Uterus (tissue), 4 donors: ENCODE results near the gene NSD2. TPM values are rescaled to one million over a fixed set of nuclear protein-coding genes. Genes with fewer than 3 reads are reported as not detected.

ENCODE experiments used
- DNase-seq, 2 donors: peaks; one replicate each; pipeline ENCODE4 v3.0.0-alpha.2; 2019 to 2020
- H3K27ac ChIP-seq, 2 donors: fragments of 200-600 bp; sonication (generic); 1 replicate in 1 of 2; 2 replicates in 1 of 2; pipeline ENCODE4 v1.5.1; 2016 to 2018
- H3K27me3 ChIP-seq, 2 donors: fragments of 200-600 bp; sonication (generic); one replicate each; pipeline ENCODE4 v1.5.1; 2018 to 2019; ENCODE audit warnings: control low read depth in 1 of 2
- H3K36me3 ChIP-seq, 2 donors: fragments of 200-600 bp; sonication (generic); one replicate each; pipeline ENCODE4 v1.5.1; 2019; ENCODE audit warnings: control low read depth in 1 of 2
- H3K4me1 ChIP-seq, 2 donors: fragments of 200-600 bp; sonication (generic); one replicate each; pipeline ENCODE4 v1.5.1; 2018 to 2019; ENCODE audit warnings: control low read depth in 1 of 2
- H3K4me3 ChIP-seq, 2 donors: fragments of 200-600 bp; sonication (generic); 1 replicate in 1 of 2; 2 replicates in 1 of 2; pipeline ENCODE4 v1.5.1; 2018 to 2019; ENCODE audit warnings: mild to moderate bottlenecking in 1 of 2
- H3K9me3 ChIP-seq, 2 donors: fragments of 200-600 bp; sonication (generic); one replicate each; pipeline ENCODE4 v1.5.1; 2019; ENCODE audit warnings: control low read depth in 1 of 2
- CTCF ChIP-seq, 4 experiments: fragments of 200-600 bp in 2 of 4; fragments of 450-650 bp in 2 of 4; sonication (generic) in 2 of 4; IDR thresholded peaks; one replicate each; pipeline ENCODE4 v1.5.1; 2016 to 2019; ENCODE audit warnings: antibody characterized with exemption in 4 of 4, mild to moderate bottlenecking in 2 of 4, moderate library complexity in 1 of 4
- POLR2A ChIP-seq, 2 donors: fragments of 450-650 bp; IDR thresholded peaks; one replicate each; pipeline ENCODE4 v1.6.1; 2016; ENCODE audit warnings: antibody characterized with exemption in 2 of 2, mild to moderate bottlenecking in 1 of 2, moderate library complexity in 1 of 2
- intact Hi-C: fragments of 100-400 bp; cut with DNase I; formaldehyde crosslinking; loops from one replicate; pipeline ENCODE4 v1.15.1; 2023; ENCODE audit warnings: low total_unique reads
- total RNA-seq, 4 donors: library from RNA; depleted of rRNA in 3 of 4; stranded (reverse); fragments of >200 nt in 3 of 4; gene quantifications; one replicate each; pipeline versions ENCODE4 v1.1.0 to v1.2.4, GENCODE V29; 2014 to 2023
- donor health status: DM: yes; HTN: yes; CAD: no.

Gene NSD2
- total RNA-seq, 4 donors from 2014 or later: 10.3 to 75.3 (median 49.0) TPM

- intact Hi-C loops: loop anchor here (5.0 kb wide), 1 partner anchor 152 kb away; no protein-coding TSS in a partner anchor
- H3K4me1 ChIP-seq: no peaks in the 10 kb centered on the region
- H3K27me3 ChIP-seq: no peaks in the 10 kb centered on the region
- TF ChIP-seq CTCF (IDR thresholded peaks at IDR 0.05) (peak; percentile 83 to 89 (median 87)), POLR2A (IDR thresholded peaks at IDR 0.05) (no peak)
- H3K4me3 ChIP-seq: no peak overlapping the region
- no peaks in the 10 kb centered on the region for H3K9me3 ChIP-seq
- H3K27ac ChIP-seq: no peak overlapping the region
- DNase-seq: peak; percentile 58 to 64
- H3K36me3 ChIP-seq: no peaks in the 10 kb centered on the region
Measured at GRCh38 chr4:1899149-1900086, 28.2 kb downstream of the NSD2 start.

GRCh38 chr4:1900087-1900433 lies 28.9 kb downstream of the NSD2 start:
- Histone ChIP-seq H3K27me3 (no peaks in the 10 kb centered on the region), H3K9me3 (no peaks in the 10 kb centered on the region), H3K27ac (no peak overlapping the region), H3K4me1 (no peaks in the 10 kb centered on the region), H3K36me3 (no peaks in the 10 kb centered on the region), H3K4me3 (no peak overlapping the region)
- no peak for DNase-seq
- intact Hi-C loops: no loop called here
- TF ChIP-seq CTCF (IDR thresholded peaks at IDR 0.05): no peak
- no peak for TF ChIP-seq POLR2A (IDR thresholded peaks at IDR 0.05)

GRCh38 chr4:1900624-1901023 lies 29.4 kb downstream of the NSD2 start:
- Histone ChIP-seq H3K36me3 (no peaks in the 10 kb centered on the region), H3K9me3 (no peaks in the 10 kb centered on the region), H3K4me3 (no peak overlapping the region), H3K27ac (no peak overlapping the region), H3K4me1 (no peaks in the 10 kb centered on the region), H3K27me3 (no peaks in the 10 kb centered on the region)
- no peak for TF ChIP-seq POLR2A (IDR thresholded peaks at IDR 0.05)
- TF ChIP-seq CTCF (IDR thresholded peaks at IDR 0.05): no peak
- intact Hi-C loops: no loop called here
- DNase-seq: no peak

GRCh38 chr4:1901127-1901526 lies 29.9 kb downstream of the NSD2 start:
- H3K36me3 ChIP-seq: no peaks in the 10 kb centered on the region

More at GRCh38 chr4:1901127-1901526, 29.9 kb downstream of the NSD2 start:
- Histone ChIP-seq H3K27me3 (no peaks in the 10 kb centered on the region), H3K4me3 (no peak overlapping the region), H3K4me1 (no peaks in the 10 kb centered on the region), H3K27ac (no peak overlapping the region), H3K9me3 (no peaks in the 10 kb centered on the region)
- TF ChIP-seq CTCF (IDR thresholded peaks at IDR 0.05) (no peak), POLR2A (IDR thresholded peaks at IDR 0.05) (no peak)
- DNase-seq: no peak
- intact Hi-C loops: no loop called here
